IPS DF 19.7 (cell line): ENCODE measurements around the gene FCHO2.
"Not testable (repeated sequence)": the region's sequence is repeated elsewhere in the genome, so short reads cannot be mapped to it uniquely, and the experiment has no call there.

Experiments used
- DNase-seq: peaks from one replicate; pipeline ENCODE4 v3.0.0-alpha.2; 2013; ENCODE audit warnings: low read depth, low spot score

Gene FCHO2

GRCh38 chr5:72956324-72957140 lies 691 bp downstream of the FCHO2 start:
- DNase-seq: no peak

- DNase-seq: no peak
Observed at GRCh38 chr5:72957337-72957736, 1.5 kb downstream of the FCHO2 start.

- no peak for DNase-seq
Observed at GRCh38 chr5:72959257-72959656, 3.4 kb downstream of the FCHO2 start.

GRCh38 chr5:72974481-72974880 lies 18.6 kb downstream of the FCHO2 start:
- not testable (repeated sequence) for DNase-seq

- DNase-seq: not testable (repeated sequence)
Observed at GRCh38 chr5:72976810-72977209, 21.0 kb downstream of the FCHO2 start.

- no peak for DNase-seq
Observed at GRCh38 chr5:72985719-72986118, 29.9 kb downstream of the FCHO2 start.

- DNase-seq: no peak
Observed at GRCh38 chr5:72988769-72989168, 32.9 kb downstream of the FCHO2 start.

GRCh38 chr5:72991394-72991793 lies 35.6 kb downstream of the FCHO2 start:
- no peak for DNase-seq

GRCh38 chr5:72994578-72994977 lies 38.7 kb downstream of the FCHO2 start:
- no peak for DNase-seq

- DNase-seq: no peak
Observed at GRCh38 chr5:72996632-72997031, 40.8 kb downstream of the FCHO2 start.

GRCh38 chr5:72999916-73000315 lies 44.1 kb downstream of the FCHO2 start:
- DNase-seq: no peak

GRCh38 chr5:73005886-73006285 lies 50.0 kb downstream of the FCHO2 start:
- no peak for DNase-seq

- DNase-seq: no peak
Observed at GRCh38 chr5:73007051-73007450, 51.2 kb downstream of the FCHO2 start.

- DNase-seq: no peak
Observed at GRCh38 chr5:73008831-73009230, 53.0 kb downstream of the FCHO2 start.

- DNase-seq: not testable (repeated sequence)
Observed at GRCh38 chr5:73011612-73012011, 55.8 kb downstream of the FCHO2 start.

GRCh38 chr5:73018892-73019291 lies 63.1 kb downstream of the FCHO2 start:
- no peak for DNase-seq

GRCh38 chr5:73019766-73020165 lies 63.9 kb downstream of the FCHO2 start:
- DNase-seq: no peak

- DNase-seq: no peak
Observed at GRCh38 chr5:73022471-73023169, 66.8 kb downstream of the FCHO2 start.

GRCh38 chr5:73024946-73025544 lies 69.2 kb downstream of the FCHO2 start:
- DNase-seq: not testable (repeated sequence)

- DNase-seq: no peak
Observed at GRCh38 chr5:73027361-73027760, 71.5 kb downstream of the FCHO2 start.

GRCh38 chr5:73027816-73028215 lies 72.0 kb downstream of the FCHO2 start:
- DNase-seq: no peak

GRCh38 chr5:73028991-73029595 lies 73.3 kb downstream of the FCHO2 start:
- DNase-seq: no peak
